HEK293T (cell line): ENCODE measurements around the gene GPS1.

ENCODE experiments used
- BHLHE40 ChIP-seq: fragments of 450-650 bp; IDR thresholded peaks from 2 replicates; pipeline ENCODE4 v1.6.1; 2016; ENCODE audit warnings: mild to moderate bottlenecking, moderate library complexity, borderline replicate concordance
- CTBP1 ChIP-seq: fragments of 450-650 bp; IDR thresholded peaks from 2 replicates; pipeline ENCODE4 v1.6.1; 2016; ENCODE audit warnings: borderline replicate concordance
- ELF4 ChIP-seq: fragments of 450-650 bp; IDR thresholded peaks from 2 replicates; pipeline ENCODE4 v1.6.1; 2017; ENCODE audit warnings: antibody characterized with exemption
- FOXM1 ChIP-seq: fragments of 450-650 bp; IDR thresholded peaks from 2 replicates; pipeline ENCODE4 v1.6.1; 2017; ENCODE audit warnings: mild to moderate bottlenecking, borderline replicate concordance
- HDGF ChIP-seq: fragments of 450-650 bp; IDR thresholded peaks from 2 replicates; pipeline ENCODE4 v1.6.1; 2017; ENCODE audit warnings: antibody characterized with exemption, borderline replicate concordance
- LEF1 ChIP-seq: fragments of 450-650 bp; IDR thresholded peaks from 2 replicates; pipeline ENCODE4 v1.6.1; 2017; ENCODE audit warnings: mild to moderate bottlenecking, borderline replicate concordance
- NFRKB ChIP-seq: fragments of 450-650 bp; IDR thresholded peaks from 2 replicates; pipeline ENCODE4 v1.6.1; 2016; ENCODE audit warnings: mild to moderate bottlenecking, moderate library complexity
- SP1 ChIP-seq: fragments of 450-650 bp; IDR thresholded peaks from 2 replicates; pipeline ENCODE4 v1.6.1; 2017
- SUZ12 ChIP-seq: fragments of 450-650 bp; IDR thresholded peaks from 2 replicates; pipeline ENCODE4 v1.6.1; 2016; ENCODE audit warnings: mild to moderate bottlenecking
- TARDBP ChIP-seq: fragments of 450-650 bp; IDR thresholded peaks from 2 replicates; pipeline ENCODE4 v1.6.1; 2016
- ZNF384 ChIP-seq: fragments of 450-650 bp; IDR thresholded peaks from 2 replicates; pipeline ENCODE4 v1.6.1; 2016
- TF ChIP-seq, protein P1 (sequence below): fragments of 450-650 bp; IDR thresholded peaks from 2 replicates; pipeline ENCODE4 v1.6.1; 2016

DNA sequence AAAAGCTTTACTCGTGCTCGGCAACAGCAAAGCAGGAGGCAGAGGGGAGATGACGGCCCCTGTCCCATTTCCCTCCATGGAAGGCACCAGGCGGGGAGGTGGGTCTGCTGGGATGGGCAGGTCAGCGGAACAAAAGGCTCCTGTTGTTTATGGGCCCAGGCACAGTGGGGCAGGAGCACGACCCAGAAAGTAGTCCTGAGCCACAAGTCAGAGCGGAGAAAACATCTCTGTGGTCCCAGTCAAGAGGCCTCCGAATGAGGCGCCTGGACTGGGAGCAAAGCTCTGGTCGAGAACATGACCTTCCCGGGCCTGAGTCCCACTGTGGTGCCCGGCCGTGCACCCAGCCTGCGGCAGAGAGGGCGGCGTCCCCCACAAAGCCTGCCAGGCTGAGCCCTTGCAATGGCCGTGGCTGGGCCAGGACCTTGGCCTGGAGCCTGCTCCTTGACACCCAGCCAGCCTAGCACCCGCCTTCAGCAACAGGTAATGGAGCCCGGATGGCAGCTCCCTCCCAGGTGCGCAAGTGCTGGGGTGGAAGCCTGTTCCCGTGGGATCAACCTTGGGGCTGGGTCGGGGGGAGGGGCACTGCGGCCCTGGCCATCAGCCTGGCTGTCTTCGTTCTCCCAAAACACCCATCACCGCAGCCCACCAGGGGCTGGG lies 3.7 kb upstream of the GPS1 start:
- TF ChIP-seq FOXM1 (no peak), SUZ12 (no peak), BHLHE40 (no peak), SP1 (no peak), NFRKB (no peak), ELF4 (no peak), ZNF384 (no peak), CTBP1 (no peak), HDGF (no peak), TARDBP (no peak), LEF1 (no peak)
- TF ChIP-seq, protein P1, sequence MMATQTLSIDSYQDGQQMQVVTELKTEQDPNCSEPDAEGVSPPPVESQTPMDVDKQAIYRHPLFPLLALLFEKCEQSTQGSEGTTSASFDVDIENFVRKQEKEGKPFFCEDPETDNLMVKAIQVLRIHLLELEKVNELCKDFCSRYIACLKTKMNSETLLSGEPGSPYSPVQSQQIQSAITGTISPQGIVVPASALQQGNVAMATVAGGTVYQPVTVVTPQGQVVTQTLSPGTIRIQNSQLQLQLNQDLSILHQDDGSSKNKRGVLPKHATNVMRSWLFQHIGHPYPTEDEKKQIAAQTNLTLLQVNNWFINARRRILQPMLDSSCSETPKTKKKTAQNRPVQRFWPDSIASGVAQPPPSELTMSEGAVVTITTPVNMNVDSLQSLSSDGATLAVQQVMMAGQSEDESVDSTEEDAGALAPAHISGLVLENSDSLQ: no peak
